Esophagus squamous epithelium (tissue), 4 donors: ENCODE results near the gene RREB1.

ENCODE experiments used
- POLR2A ChIP-seq, 4 donors: fragments of 450-650 bp; IDR thresholded peaks; one replicate each; pipeline ENCODE4 v1.6.1; 2017; ENCODE audit warnings: antibody characterized with exemption in 4 of 4, mild to moderate bottlenecking in 4 of 4, moderate library complexity in 3 of 4
- TF ChIP-seq, protein P1 (sequence below), 6 experiments: fragments of 450-650 bp in 4 of 6; fragments of 200-600 bp in 2 of 6; sonication (generic) in 2 of 6; IDR thresholded peaks; one replicate each; pipeline ENCODE4 v1.5.1; 2016 to 2019; ENCODE audit warnings: antibody characterized with exemption in 6 of 6, mild to moderate bottlenecking in 4 of 6, moderate library complexity in 4 of 6

GRCh38 chr6:7132398-7133035, 24.8 kb downstream of the RREB1 start:
- TF ChIP-seq POLR2A (IDR thresholded peaks at IDR 0.05), result no peak
- TF ChIP-seq, protein P1, sequence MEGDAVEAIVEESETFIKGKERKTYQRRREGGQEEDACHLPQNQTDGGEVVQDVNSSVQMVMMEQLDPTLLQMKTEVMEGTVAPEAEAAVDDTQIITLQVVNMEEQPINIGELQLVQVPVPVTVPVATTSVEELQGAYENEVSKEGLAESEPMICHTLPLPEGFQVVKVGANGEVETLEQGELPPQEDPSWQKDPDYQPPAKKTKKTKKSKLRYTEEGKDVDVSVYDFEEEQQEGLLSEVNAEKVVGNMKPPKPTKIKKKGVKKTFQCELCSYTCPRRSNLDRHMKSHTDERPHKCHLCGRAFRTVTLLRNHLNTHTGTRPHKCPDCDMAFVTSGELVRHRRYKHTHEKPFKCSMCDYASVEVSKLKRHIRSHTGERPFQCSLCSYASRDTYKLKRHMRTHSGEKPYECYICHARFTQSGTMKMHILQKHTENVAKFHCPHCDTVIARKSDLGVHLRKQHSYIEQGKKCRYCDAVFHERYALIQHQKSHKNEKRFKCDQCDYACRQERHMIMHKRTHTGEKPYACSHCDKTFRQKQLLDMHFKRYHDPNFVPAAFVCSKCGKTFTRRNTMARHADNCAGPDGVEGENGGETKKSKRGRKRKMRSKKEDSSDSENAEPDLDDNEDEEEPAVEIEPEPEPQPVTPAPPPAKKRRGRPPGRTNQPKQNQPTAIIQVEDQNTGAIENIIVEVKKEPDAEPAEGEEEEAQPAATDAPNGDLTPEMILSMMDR (IDR thresholded peaks at IDR 0.05), result no peak
